Uterus (tissue), 2 donors: ENCODE data around the gene FOXA2.

ENCODE experiments used
- CTCF ChIP-seq, 4 experiments: fragments of 200-600 bp in 2 of 4; fragments of 450-650 bp in 2 of 4; sonication (generic) in 2 of 4; IDR thresholded peaks; one replicate each; pipeline ENCODE4 v1.5.1; 2016 to 2019; ENCODE audit warnings: antibody characterized with exemption in 4 of 4, mild to moderate bottlenecking in 2 of 4, moderate library complexity in 1 of 4
- POLR2A ChIP-seq, 2 donors: fragments of 450-650 bp; IDR thresholded peaks; one replicate each; pipeline ENCODE4 v1.6.1; 2016; ENCODE audit warnings: antibody characterized with exemption in 2 of 2, mild to moderate bottlenecking in 1 of 2, moderate library complexity in 1 of 2

DNA sequence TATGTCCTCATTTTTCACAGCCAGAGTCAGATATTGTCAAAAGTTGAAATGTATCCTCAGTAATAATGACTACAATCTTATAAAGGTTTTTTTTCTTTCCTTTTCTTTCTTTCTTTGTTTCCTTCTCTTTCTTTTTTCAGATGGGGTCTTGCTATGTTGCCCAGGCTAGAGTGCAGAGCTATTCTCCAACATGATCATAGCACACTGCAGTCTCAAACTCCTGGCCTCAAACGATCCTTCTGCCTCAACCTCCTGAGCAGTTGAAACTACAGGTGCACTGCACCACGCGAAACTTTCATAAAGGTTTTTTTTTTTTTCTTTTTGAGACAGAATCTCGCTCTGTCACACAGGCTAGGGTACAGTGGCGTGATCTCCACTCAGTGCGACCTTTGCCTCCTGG, 31.1 kb upstream of the FOXA2 start:
- TF ChIP-seq CTCF (IDR thresholded peaks at IDR 0.05) (no peak), POLR2A (IDR thresholded peaks at IDR 0.05) (no peak)
